Stomach (tissue), 9 donors: ENCODE results near the gene GNAI3. TPM values are rescaled to one million over a fixed set of nuclear protein-coding genes. Genes with fewer than 3 reads are reported as not detected.

ENCODE experiments used
- DNase-seq, 2 donors: peaks; one replicate each; pipeline versions ENCODE4 v3.0.0 to v3.0.0-alpha.2; 2013 to 2019
- H3K27ac ChIP-seq, 5 donors: fragments of 200-600 bp in 4 of 5; sonication (generic) in 4 of 5; one replicate each; pipeline ENCODE4 v1.5.1; 2013 to 2019; ENCODE audit warnings: mild to moderate bottlenecking in 1 of 5, moderate library complexity in 1 of 5
- H3K27me3 ChIP-seq, 3 donors: fragments of 200-600 bp; sonication (generic); one replicate each; pipeline ENCODE4 v1.5.1; 2017 to 2019; ENCODE audit warnings: mixed run types in 1 of 3
- H3K36me3 ChIP-seq, 4 donors: fragments of 200-600 bp; sonication (generic); 1 replicate in 3 of 4; 2 replicates in 1 of 4; pipeline ENCODE4 v1.5.1; 2016 to 2019
- H3K4me1 ChIP-seq, 4 donors: fragments of 200-600 bp; sonication (generic); one replicate each; pipeline ENCODE4 v1.5.1; 2016 to 2019
- H3K4me3 ChIP-seq, 4 donors: fragments of 200-600 bp; sonication (generic) in 3 of 4; one replicate each; pipeline ENCODE4 v1.5.1; 2016 to 2019; ENCODE audit warnings: mild to moderate bottlenecking in 1 of 4
- H3K9me3 ChIP-seq, 4 donors: fragments of 200-600 bp; sonication (generic); one replicate each; pipeline ENCODE4 v1.5.1; 2016 to 2019
- CTCF ChIP-seq, 7 experiments: fragments of 450-650 bp in 4 of 7; fragments of 200-600 bp in 3 of 7; sonication (generic) in 3 of 7; IDR thresholded peaks; one replicate each; pipeline ENCODE4 v1.5.1; 2016 to 2019; ENCODE audit warnings: antibody characterized with exemption in 7 of 7, control low read depth in 2 of 7, mild to moderate bottlenecking in 1 of 7
- EP300 ChIP-seq: sonication (generic); formaldehyde crosslinking; IDR thresholded peaks from one replicate; pipeline ENCODE4 v1.6.1; 2017; ENCODE audit warnings: antibody characterized with exemption
- POLR2A ChIP-seq, 4 donors: fragments of 450-650 bp; IDR thresholded peaks; one replicate each; pipeline ENCODE4 v1.6.1; 2016; ENCODE audit warnings: antibody characterized with exemption in 4 of 4, control low read depth in 2 of 4, mild to moderate bottlenecking in 1 of 4, moderate library complexity in 1 of 4
- POLR2AphosphoS5 ChIP-seq, 3 donors: sonication (generic); formaldehyde crosslinking; IDR thresholded peaks; one replicate each; pipeline ENCODE4 v1.6.1; 2016; ENCODE audit warnings: antibody characterized with exemption in 3 of 3
- WGBS, 5 donors: extraction: QIAGEN DNeasy Blood & Tissue Kit in 3 of 5; methylation state at CpG; one replicate each; pipeline versions ENCODE4 v1.1.5 to v1.1.7; 2013 to 2018; 5-methylcytosine and 5-hydroxymethylcytosine counted together
- intact Hi-C: fragments of 100-400 bp; cut with DNase I; formaldehyde crosslinking; loops from one replicate; pipeline ENCODE4 v1.15.1; 2023; ENCODE audit warnings: low total_unique reads
- polyA plus RNA-seq, 3 donors: library from polyadenylated mRNA; stranded (reverse); fragments of 200-250 nt; gene quantifications; one replicate each; pipeline ENCODE4 v1.2.3, GENCODE V29; 2013
- total RNA-seq, 5 donors: library from RNA; depleted of rRNA; stranded (reverse); fragments of >200 nt; gene quantifications; one replicate each; pipeline versions ENCODE4 v1.1.0 to v1.2.3, GENCODE V29; 2014 to 2016
- donor health status: healthy with polysubstance abuse.
- donor health status: Bipolar disorder and iron deficiency.
- donor health status: healthy.

The GNAI3 gene
- total and polyA plus RNA-seq, 8 donors = 0.58 to 12.7 (median 3.1) TPM

GRCh38 chr1:109531380-109531779 is 17.0 kb upstream of the GNAI3 start:
- H3K9me3 ChIP-seq = no peaks in the 10 kb centered on the region
- no peaks in the 10 kb centered on the region for H3K27me3 ChIP-seq
- peaks cover 0 to 27% (median 21%) of the 10 kb centered on the region in 4 donors for H3K4me1 ChIP-seq
- no peak overlapping the region for H3K27ac ChIP-seq
- no peaks in the 10 kb centered on the region for H3K36me3 ChIP-seq
- no peak for DNase-seq
- no peak overlapping the region for H3K4me3 ChIP-seq
- TF ChIP-seq EP300 (no peak), POLR2A (IDR thresholded peaks at IDR 0.05) (no peak), POLR2AphosphoS5 (IDR thresholded peaks at IDR 0.05) (no peak), CTCF (IDR thresholded peaks at IDR 0.05) (no peak)
- 81 to 97% (median 91%) methylated on average over 4 of the region's 4 CpGs for WGBS, 5 donors
- intact Hi-C loops = loop anchor here (5.0 kb wide), 1 partner anchor 39 kb away; the partner anchor contains the start of gene CYB561D1

GRCh38 chr1:109531826-109532364 is 16.5 kb upstream of the GNAI3 start:
- TF ChIP-seq POLR2AphosphoS5 (IDR thresholded peaks at IDR 0.05) = no peak
- TF ChIP-seq CTCF (IDR thresholded peaks at IDR 0.05) = no peak
- no peak for TF ChIP-seq EP300
- TF ChIP-seq POLR2A (IDR thresholded peaks at IDR 0.05) = no peak

GRCh38 chr1:109532365-109533136 is 15.9 kb upstream of the GNAI3 start:
- Histone ChIP-seq H3K4me3 (peak overlapping the region in 3 of 4 donors; percentile 7 to 13 (median 13)), H3K9me3 (no peaks in the 10 kb centered on the region), H3K36me3 (no peaks in the 10 kb centered on the region), H3K27me3 (no peaks in the 10 kb centered on the region), H3K27ac (peak overlapping the region in 4 of 5 donors; percentile 13 to 61 (median 42)), H3K4me1 (peaks cover 0 to 29% (median 22%) of the 10 kb centered on the region in 4 donors)
- no peak for TF ChIP-seq POLR2A (IDR thresholded peaks at IDR 0.05)
- peak in 1 of 3 donors; percentile 6 for TF ChIP-seq POLR2AphosphoS5 (IDR thresholded peaks at IDR 0.05)
- TF ChIP-seq CTCF (IDR thresholded peaks at IDR 0.05) = peak in 6 of 7 experiments; percentile 64 to 99 (median 97)
- intact Hi-C loops = loop anchor here (5.0 kb wide), 1 partner anchor 40 kb away; the partner anchor contains the start of gene CYB561D1
- 11 to 16% (median 15%) methylated on average over 12 of the region's 12 CpGs for WGBS, 5 donors
- DNase-seq = peak; percentile 86 to 94

More at GRCh38 chr1:109531826-109532364, 16.5 kb upstream of the GNAI3 start:
- H3K4me1 ChIP-seq = peaks cover 0 to 29% (median 22%) of the 10 kb centered on the region in 4 donors
- no peaks in the 10 kb centered on the region for H3K9me3 ChIP-seq
- intact Hi-C loops = loop anchor here (5.0 kb wide), 1 partner anchor 40 kb away; the partner anchor contains the start of gene CYB561D1
- peak overlapping the region in 1 of 4 donors; percentile 7 for H3K4me3 ChIP-seq
- H3K27ac ChIP-seq = peak overlapping the region in 2 of 5 donors; percentile 54 to 61
- 44 to 55% (median 46%) methylated on average over 16 of the region's 16 CpGs for WGBS, 5 donors
- no peaks in the 10 kb centered on the region for H3K27me3 ChIP-seq
- no peaks in the 10 kb centered on the region for H3K36me3 ChIP-seq
- DNase-seq = no peak

- intact Hi-C loops = loop anchor here (5.0 kb wide), 1 partner anchor 42 kb away; the partner anchor contains the start of gene CYB561D1
- WGBS, 5 donors = 78 to 89% (median 85%) methylated on average over 1 of the region's 1 CpG
- Histone ChIP-seq H3K27ac (no peak overlapping the region), H3K4me3 (no peak overlapping the region), H3K4me1 (peaks cover 0 to 29% (median 22%) of the 10 kb centered on the region in 4 donors), H3K27me3 (no peaks in the 10 kb centered on the region), H3K36me3 (no peaks in the 10 kb centered on the region), H3K9me3 (no peaks in the 10 kb centered on the region)
- DNase-seq = no peak
- no peak for TF ChIP-seq POLR2A (IDR thresholded peaks at IDR 0.05)
- TF ChIP-seq EP300 = no peak
- no peak for TF ChIP-seq CTCF (IDR thresholded peaks at IDR 0.05)
- TF ChIP-seq POLR2AphosphoS5 (IDR thresholded peaks at IDR 0.05) = no peak
Observed at GRCh38 chr1:109534307-109534858, 14.0 kb upstream of the GNAI3 start.
